SK-N-SH treated with all-trans-retinoic acid at 6 μM for 48 hours (cell line): ENCODE measurements around the gene KHSRP.

Experiments used
- ATAC-seq: fragments of 200-7000 bp; cut with Tn5 transposase; 3 replicates; pipeline ENCODE4 v1.9.1; 2020; ENCODE audit warnings: mild to moderate bottlenecking, moderate library complexity
- ARNTL ChIP-seq: fragments of 450-650 bp; formaldehyde crosslinking; IDR thresholded peaks from 2 replicates; pipeline ENCODE4 v1.5.0; 2020; ENCODE audit warnings: low read depth, mild to moderate bottlenecking, moderate library complexity, borderline replicate concordance
- BACH2 ChIP-seq: fragments of 250-450 bp; sonication (Bioruptor Pico); IDR thresholded peaks from 2 replicates; pipeline ENCODE4 v1.9.0; 2021; ENCODE audit warnings: mild to moderate bottlenecking, borderline replicate concordance
- CSDC2 ChIP-seq: fragments of 250-450 bp; sonication (Bioruptor Pico); IDR thresholded peaks from 2 replicates; pipeline ENCODE4 v1.5.0; 2020; ENCODE audit warnings: mild to moderate bottlenecking, moderate library complexity
- ESRRG ChIP-seq: fragments of 250-450 bp; sonication (Bioruptor Pico); IDR thresholded peaks from 2 replicates; pipeline ENCODE4 v1.6.1; 2021; ENCODE audit warnings: mild to moderate bottlenecking
- GLIS3 ChIP-seq: fragments of 250-450 bp; sonication (Bioruptor Pico); IDR thresholded peaks from 2 replicates; pipeline ENCODE4 v1.5.0; 2020; ENCODE audit warnings: mild to moderate bottlenecking, moderate library complexity
- ISL1 ChIP-seq: fragments of 250-450 bp; sonication (Bioruptor Pico); IDR thresholded peaks from 2 replicates; pipeline ENCODE4 v2.1.2; 2022; ENCODE audit warnings: mild to moderate bottlenecking, moderate library complexity
- OSR1 ChIP-seq: fragments of 250-450 bp; sonication (Bioruptor Pico); IDR thresholded peaks from 2 replicates; pipeline ENCODE4 v1.8.0; 2022; ENCODE audit warnings: moderate library complexity, mild to moderate bottlenecking, inconsistent platforms
- PPARA ChIP-seq: fragments of 250-450 bp; sonication (Bioruptor Pico); IDR thresholded peaks from 2 replicates; pipeline ENCODE4 v1.5.0; 2020; ENCODE audit warnings: mild to moderate bottlenecking, borderline replicate concordance
- RARB ChIP-seq: fragments of 250-450 bp; sonication (Bioruptor Pico); IDR thresholded peaks from 2 replicates; pipeline ENCODE4 v1.8.0; 2021; ENCODE audit warnings: mild to moderate bottlenecking, moderate library complexity
- SNAI2 ChIP-seq: fragments of 250-450 bp; sonication (Bioruptor Pico); IDR thresholded peaks from 2 replicates; pipeline ENCODE4 v1.5.0; 2020; ENCODE audit warnings: mild to moderate bottlenecking, moderate library complexity
- TCF4 ChIP-seq: fragments of 250-450 bp; sonication (Bioruptor Pico); IDR thresholded peaks from 2 replicates; pipeline ENCODE4 v1.8.0; 2021; ENCODE audit warnings: mild to moderate bottlenecking, moderate library complexity, borderline replicate concordance
- TOX ChIP-seq: fragments of 250-450 bp; sonication (Bioruptor Pico); IDR thresholded peaks from 2 replicates; pipeline ENCODE4 v1.8.0; 2021; ENCODE audit warnings: mild to moderate bottlenecking, moderate library complexity, borderline replicate concordance
- ZC3H10 ChIP-seq: fragments of 250-450 bp; sonication (Bioruptor Pico); IDR thresholded peaks from 2 replicates; pipeline ENCODE4 v1.5.1; 2021; ENCODE audit warnings: mild to moderate bottlenecking, moderate library complexity
- ZFP3 ChIP-seq: fragments of 250-450 bp; sonication (Bioruptor Pico); IDR thresholded peaks from 2 replicates; pipeline ENCODE4 v1.5.0; 2020; ENCODE audit warnings: mild to moderate bottlenecking, moderate library complexity
- ZFP30 ChIP-seq: fragments of 450-650 bp; formaldehyde crosslinking; IDR thresholded peaks from 2 replicates; pipeline ENCODE4 v1.5.0; 2022; ENCODE audit warnings: mild to moderate bottlenecking, moderate library complexity
- ZNF565 ChIP-seq: fragments of 450-650 bp; formaldehyde crosslinking; conservative IDR thresholded peaks from 2 replicates; pipeline ENCODE4 v1.5.0; 2020; ENCODE audit warnings: low read depth, mild to moderate bottlenecking, moderate library complexity
- ZNF70 ChIP-seq: fragments of 450-650 bp; formaldehyde crosslinking; IDR thresholded peaks from 2 replicates; pipeline ENCODE4 v1.5.0; 2020; ENCODE audit warnings: mild to moderate bottlenecking, moderate library complexity
- ZNF8 ChIP-seq: fragments of 450-650 bp; formaldehyde crosslinking; IDR thresholded peaks from 2 replicates; pipeline ENCODE4 v1.5.0; 2020; ENCODE audit warnings: mild to moderate bottlenecking, moderate library complexity
- TF ChIP-seq, protein P1 (sequence below): fragments of 250-450 bp; sonication (Bioruptor Pico); IDR thresholded peaks from 2 replicates; pipeline ENCODE4 v1.8.0; 2020; ENCODE audit warnings: mild to moderate bottlenecking, moderate library complexity, borderline replicate concordance
- TF ChIP-seq, protein P2 (sequence below): fragments of 250-450 bp; sonication (Bioruptor Pico); IDR thresholded peaks from 2 replicates; pipeline ENCODE4 v1.8.0; 2021; ENCODE audit warnings: low read depth, mild to moderate bottlenecking, moderate library complexity, borderline replicate concordance
- TF ChIP-seq, protein P3 (sequence below): fragments of 250-450 bp; sonication (Bioruptor Pico); IDR thresholded peaks from 2 replicates; pipeline ENCODE4 v1.5.1; 2021; ENCODE audit warnings: mild to moderate bottlenecking, moderate library complexity
- TF ChIP-seq, protein P4 (sequence below): fragments of 250-450 bp; sonication (Bioruptor Pico); IDR thresholded peaks from 2 replicates; pipeline ENCODE4 v1.5.0; 2020; ENCODE audit warnings: mild to moderate bottlenecking, moderate library complexity
- TF ChIP-seq, protein P5 (sequence below): fragments of 250-450 bp; sonication (Bioruptor Pico); IDR thresholded peaks from 2 replicates; pipeline ENCODE4 v1.5.1; 2020; ENCODE audit warnings: low read depth, mild to moderate bottlenecking, moderate library complexity

Gene KHSRP

DNA sequence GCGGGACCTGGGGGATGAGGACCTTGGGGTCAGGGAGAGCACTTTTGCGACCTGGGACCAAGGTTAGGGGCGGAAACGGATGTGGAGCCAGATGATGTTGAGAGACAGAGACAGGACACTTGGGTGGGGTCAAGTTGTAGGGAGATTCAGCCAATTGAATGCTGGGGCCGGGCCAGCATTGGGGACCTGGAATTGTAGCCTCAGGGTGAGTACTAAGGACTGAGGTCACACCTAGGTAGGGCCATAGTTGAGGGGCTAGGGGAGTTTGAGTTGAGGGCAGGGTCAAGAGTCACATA lies 50.9 kb downstream of the KHSRP start:
- no peak for ATAC-seq
- no peak for TF ChIP-seq CSDC2
- no peak for TF ChIP-seq ZFP30
- TF ChIP-seq PPARA (CRISPR knock-in tag), result no peak
- TF ChIP-seq ZC3H10, result no peak
- TF ChIP-seq GLIS3 (CRISPR knock-in tag), result no peak
- no peak for TF ChIP-seq TCF4 (CRISPR knock-in tag)
- TF ChIP-seq ZFP3 (CRISPR knock-in tag), result no peak
- TF ChIP-seq, protein P1, sequence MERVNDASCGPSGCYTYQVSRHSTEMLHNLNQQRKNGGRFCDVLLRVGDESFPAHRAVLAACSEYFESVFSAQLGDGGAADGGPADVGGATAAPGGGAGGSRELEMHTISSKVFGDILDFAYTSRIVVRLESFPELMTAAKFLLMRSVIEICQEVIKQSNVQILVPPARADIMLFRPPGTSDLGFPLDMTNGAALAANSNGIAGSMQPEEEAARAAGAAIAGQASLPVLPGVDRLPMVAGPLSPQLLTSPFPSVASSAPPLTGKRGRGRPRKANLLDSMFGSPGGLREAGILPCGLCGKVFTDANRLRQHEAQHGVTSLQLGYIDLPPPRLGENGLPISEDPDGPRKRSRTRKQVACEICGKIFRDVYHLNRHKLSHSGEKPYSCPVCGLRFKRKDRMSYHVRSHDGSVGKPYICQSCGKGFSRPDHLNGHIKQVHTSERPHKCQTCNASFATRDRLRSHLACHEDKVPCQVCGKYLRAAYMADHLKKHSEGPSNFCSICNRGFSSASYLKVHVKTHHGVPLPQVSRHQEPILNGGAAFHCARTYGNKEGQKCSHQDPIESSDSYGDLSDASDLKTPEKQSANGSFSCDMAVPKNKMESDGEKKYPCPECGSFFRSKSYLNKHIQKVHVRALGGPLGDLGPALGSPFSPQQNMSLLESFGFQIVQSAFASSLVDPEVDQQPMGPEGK (CRISPR knock-in tag), result no peak
- no peak for TF ChIP-seq TOX (CRISPR knock-in tag)
- TF ChIP-seq, protein P2, sequence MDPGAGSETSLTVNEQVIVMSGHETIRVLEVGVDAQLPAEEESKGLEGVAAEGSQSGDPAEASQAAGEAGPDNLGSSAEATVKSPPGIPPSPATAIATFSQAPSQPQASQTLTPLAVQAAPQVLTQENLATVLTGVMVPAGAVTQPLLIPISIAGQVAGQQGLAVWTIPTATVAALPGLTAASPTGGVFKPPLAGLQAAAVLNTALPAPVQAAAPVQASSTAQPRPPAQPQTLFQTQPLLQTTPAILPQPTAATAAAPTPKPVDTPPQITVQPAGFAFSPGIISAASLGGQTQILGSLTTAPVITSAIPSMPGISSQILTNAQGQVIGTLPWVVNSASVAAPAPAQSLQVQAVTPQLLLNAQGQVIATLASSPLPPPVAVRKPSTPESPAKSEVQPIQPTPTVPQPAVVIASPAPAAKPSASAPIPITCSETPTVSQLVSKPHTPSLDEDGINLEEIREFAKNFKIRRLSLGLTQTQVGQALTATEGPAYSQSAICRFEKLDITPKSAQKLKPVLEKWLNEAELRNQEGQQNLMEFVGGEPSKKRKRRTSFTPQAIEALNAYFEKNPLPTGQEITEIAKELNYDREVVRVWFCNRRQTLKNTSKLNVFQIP (CRISPR knock-in tag), result no peak
- TF ChIP-seq BACH2 (CRISPR knock-in tag), result no peak
- no peak for TF ChIP-seq RARB (CRISPR knock-in tag)
- TF ChIP-seq ZNF565 (CRISPR knock-in tag), result no peak
- TF ChIP-seq ZNF70 (CRISPR knock-in tag), result no peak
- no peak for TF ChIP-seq OSR1 (CRISPR knock-in tag)
- TF ChIP-seq, protein P3, sequence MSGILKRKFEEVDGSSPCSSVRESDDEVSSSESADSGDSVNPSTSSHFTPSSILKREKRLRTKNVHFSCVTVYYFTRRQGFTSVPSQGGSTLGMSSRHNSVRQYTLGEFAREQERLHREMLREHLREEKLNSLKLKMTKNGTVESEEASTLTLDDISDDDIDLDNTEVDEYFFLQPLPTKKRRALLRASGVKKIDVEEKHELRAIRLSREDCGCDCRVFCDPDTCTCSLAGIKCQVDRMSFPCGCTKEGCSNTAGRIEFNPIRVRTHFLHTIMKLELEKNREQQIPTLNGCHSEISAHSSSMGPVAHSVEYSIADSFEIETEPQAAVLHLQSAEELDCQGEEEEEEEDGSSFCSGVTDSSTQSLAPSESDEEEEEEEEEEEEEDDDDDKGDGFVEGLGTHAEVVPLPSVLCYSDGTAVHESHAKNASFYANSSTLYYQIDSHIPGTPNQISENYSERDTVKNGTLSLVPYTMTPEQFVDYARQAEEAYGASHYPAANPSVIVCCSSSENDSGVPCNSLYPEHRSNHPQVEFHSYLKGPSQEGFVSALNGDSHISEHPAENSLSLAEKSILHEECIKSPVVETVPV, result no peak
- no peak for TF ChIP-seq ZNF8 (CRISPR knock-in tag)
- TF ChIP-seq, protein P4, sequence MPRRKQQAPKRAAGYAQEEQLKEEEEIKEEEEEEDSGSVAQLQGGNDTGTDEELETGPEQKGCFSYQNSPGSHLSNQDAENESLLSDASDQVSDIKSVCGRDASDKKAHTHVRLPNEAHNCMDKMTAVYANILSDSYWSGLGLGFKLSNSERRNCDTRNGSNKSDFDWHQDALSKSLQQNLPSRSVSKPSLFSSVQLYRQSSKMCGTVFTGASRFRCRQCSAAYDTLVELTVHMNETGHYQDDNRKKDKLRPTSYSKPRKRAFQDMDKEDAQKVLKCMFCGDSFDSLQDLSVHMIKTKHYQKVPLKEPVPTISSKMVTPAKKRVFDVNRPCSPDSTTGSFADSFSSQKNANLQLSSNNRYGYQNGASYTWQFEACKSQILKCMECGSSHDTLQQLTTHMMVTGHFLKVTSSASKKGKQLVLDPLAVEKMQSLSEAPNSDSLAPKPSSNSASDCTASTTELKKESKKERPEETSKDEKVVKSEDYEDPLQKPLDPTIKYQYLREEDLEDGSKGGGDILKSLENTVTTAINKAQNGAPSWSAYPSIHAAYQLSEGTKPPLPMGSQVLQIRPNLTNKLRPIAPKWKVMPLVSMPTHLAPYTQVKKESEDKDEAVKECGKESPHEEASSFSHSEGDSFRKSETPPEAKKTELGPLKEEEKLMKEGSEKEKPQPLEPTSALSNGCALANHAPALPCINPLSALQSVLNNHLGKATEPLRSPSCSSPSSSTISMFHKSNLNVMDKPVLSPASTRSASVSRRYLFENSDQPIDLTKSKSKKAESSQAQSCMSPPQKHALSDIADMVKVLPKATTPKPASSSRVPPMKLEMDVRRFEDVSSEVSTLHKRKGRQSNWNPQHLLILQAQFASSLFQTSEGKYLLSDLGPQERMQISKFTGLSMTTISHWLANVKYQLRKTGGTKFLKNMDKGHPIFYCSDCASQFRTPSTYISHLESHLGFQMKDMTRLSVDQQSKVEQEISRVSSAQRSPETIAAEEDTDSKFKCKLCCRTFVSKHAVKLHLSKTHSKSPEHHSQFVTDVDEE (CRISPR knock-in tag), result no peak
- TF ChIP-seq, all 23 proteins: peak for 0

DNA sequence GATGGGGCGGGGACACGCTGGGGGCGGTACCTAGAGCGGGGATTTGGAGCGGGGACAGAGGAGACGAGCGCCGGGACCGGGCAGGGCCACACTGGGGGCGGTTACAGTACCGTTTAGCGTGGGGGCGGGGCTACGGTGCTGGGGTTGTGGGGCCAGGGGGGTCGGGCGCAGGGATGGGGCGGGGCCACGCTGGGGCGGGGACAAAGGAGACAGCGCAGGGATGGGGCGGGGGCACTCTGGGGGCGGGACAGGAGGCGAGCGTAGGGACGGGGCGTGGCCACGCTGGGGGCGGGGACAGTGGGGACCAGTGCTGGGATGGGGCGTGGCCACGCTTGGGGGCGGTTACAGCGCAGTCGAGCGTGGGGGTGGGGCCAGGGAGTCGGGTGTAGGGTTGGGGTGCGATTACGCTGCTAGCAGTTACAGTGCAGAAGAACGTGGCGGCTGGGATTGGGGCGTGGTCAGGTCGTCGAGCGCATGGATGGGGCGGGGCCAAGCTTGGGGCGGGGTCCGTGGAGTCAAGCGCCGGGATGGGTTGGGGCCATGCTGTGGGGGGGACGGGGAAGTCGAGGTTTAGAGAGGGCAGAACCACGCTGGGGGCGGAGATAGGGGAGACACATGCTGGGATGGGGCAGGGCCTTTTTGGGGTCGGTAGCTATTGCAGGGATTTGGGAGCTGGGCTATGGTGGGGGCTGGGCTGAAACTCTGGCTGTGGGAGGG lies 51.4 kb downstream of the KHSRP start:
- ATAC-seq, result peak; percentile 80
- TF ChIP-seq ISL1 (CRISPR knock-in tag) (no peak), ZFP30 (no peak), GLIS3 (CRISPR knock-in tag) (no peak), ZNF8 (CRISPR knock-in tag) (no peak), ZC3H10 (no peak), ZFP3 (CRISPR knock-in tag) (no peak), ARNTL (CRISPR knock-in tag) (no peak), RARB (CRISPR knock-in tag) (no peak), SNAI2 (no peak), ESRRG (CRISPR knock-in tag) (no peak), ZNF70 (CRISPR knock-in tag) (no peak)
- TF ChIP-seq, protein P3, result no peak
- TF ChIP-seq, protein P2 (CRISPR knock-in tag), result no peak
- TF ChIP-seq, protein P5, sequence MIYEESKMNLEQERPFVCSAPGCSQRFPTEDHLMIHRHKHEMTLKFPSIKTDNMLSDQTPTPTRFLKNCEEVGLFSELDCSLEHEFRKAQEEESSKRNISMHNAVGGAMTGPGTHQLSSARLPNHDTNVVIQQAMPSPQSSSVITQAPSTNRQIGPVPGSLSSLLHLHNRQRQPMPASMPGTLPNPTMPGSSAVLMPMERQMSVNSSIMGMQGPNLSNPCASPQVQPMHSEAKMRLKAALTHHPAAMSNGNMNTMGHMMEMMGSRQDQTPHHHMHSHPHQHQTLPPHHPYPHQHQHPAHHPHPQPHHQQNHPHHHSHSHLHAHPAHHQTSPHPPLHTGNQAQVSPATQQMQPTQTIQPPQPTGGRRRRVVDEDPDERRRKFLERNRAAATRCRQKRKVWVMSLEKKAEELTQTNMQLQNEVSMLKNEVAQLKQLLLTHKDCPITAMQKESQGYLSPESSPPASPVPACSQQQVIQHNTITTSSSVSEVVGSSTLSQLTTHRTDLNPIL (CRISPR knock-in tag), result no peak
